M059J (cell line): ENCODE measurements around the gene GPR18. TPM values are rescaled to one million over a fixed set of nuclear protein-coding genes. Genes with fewer than 3 reads are reported as not detected.
"Not testable (repeated sequence)": the region's sequence is repeated elsewhere in the genome, so short reads cannot be mapped to it uniquely, and the experiment has no call there.

Experiments
- DNase-seq: peaks from one replicate; pipeline ENCODE4 v3.0.0-alpha.2; 2012; ENCODE audit warnings: low read depth
- total RNA-seq: library from RNA; depleted of rRNA; stranded (reverse); fragments of >200 nt; shearing (Covaris generic); gene quantifications from 2 replicates; pipeline ENCODE4 v1.2.3, GENCODE V29; 2014

GPR18 gene
- total RNA-seq, 1 experiment from 2014 or later: not detected

DNA sequence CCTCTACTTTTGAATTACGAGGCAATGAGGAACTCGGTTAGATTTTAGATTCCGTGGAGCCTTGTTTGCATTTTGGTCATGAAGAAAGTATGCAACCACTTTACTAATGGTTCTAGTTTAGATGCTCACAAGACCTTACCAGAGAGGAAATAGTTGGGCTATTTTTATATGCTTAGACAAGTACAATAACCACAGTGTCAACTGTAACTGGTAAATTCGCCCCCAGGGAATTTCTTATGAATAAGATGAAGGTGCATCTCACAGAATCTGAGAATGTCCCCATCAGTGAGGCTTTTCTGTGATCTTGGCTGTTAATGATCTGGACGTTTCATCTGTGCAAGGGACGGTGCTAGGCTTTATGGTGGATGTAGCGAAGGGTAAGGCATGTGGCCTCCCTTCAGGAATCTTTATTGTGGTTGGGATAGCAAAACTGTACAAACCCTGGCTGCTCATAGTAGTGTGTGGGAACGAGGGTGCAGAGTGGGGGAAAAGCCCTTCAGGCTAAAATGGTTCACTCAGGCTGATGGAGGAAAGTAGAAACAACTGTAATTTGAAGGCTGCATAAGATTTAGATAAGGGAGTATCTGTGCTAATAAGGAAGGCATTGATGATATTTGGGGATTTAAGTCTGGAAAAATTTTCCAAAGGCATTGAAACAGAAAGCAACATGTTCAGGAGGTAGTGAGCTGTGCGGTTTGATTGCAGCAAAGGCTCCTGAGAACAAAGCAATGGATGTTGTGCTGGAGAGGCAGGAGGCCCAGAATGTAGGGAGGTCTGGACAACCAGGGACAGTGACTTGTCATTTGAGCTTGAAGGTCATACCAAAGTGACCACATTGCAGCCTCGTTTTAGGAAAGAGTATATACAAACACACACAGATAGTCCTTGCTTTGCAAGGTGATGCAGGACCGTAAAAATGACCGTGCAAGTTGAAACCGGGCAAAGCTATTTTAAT is 29.2 kb downstream of the GPR18 start:
- DNase-seq: peak; percentile 93

- DNase-seq: peak; percentile 27
These were observed 30.1 kb downstream of the GPR18 start for GRCh38 chr13:99227909-99228688.

- peak; percentile 36 for DNase-seq
These were observed 30.8 kb downstream of the GPR18 start for GRCh38 chr13:99227331-99227900.

DNA sequence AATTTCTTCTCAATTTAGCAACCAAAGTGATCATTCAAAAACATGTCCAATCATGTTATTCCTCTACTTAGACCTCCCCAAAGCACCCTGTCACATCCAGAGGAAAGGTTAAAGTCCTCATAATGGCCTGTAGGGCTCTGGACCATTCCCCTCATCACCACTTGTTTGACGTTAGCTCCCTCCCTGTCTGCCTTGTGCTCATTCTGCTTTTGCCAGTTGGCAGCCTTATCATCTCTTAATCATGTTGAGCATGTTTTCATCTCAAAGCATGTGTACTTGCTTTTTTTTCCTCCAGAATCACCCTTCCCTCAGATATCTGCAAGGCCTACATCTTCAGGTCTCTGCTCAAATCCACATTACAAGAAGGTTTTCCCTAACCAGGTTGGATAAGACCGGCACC is 31.7 kb downstream of the GPR18 start:
- DNase-seq: no peak

GRCh38 chr13:99225078-99225477 is 33.1 kb downstream of the GPR18 start:
- DNase-seq: no peak

DNA sequence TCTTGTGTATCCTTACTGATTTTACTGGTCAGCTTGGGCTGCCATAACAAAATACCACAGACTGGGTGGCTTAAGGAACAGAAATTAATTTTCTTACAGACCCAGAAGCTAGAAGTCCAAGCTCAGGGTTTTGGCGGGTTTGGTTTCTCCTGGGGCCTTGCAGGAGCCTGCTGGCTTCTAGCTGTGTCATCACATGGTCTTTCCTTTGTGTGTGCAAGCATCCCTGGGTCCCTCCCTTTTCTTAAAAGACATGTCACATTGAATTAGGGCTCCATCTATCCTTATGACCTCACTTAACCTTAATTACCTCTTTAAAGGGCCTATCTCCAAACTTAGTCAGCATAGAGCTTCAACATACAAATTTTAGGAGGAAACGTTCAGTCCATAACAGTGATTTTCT is 34.2 kb downstream of the GPR18 start:
- peak; percentile 9 for DNase-seq

GRCh38 chr13:99223587-99223986 is 34.6 kb downstream of the GPR18 start:
- no peak for DNase-seq

GRCh38 chr13:99221567-99222239 is 36.5 kb downstream of the GPR18 start:
- no peak for DNase-seq

DNA sequence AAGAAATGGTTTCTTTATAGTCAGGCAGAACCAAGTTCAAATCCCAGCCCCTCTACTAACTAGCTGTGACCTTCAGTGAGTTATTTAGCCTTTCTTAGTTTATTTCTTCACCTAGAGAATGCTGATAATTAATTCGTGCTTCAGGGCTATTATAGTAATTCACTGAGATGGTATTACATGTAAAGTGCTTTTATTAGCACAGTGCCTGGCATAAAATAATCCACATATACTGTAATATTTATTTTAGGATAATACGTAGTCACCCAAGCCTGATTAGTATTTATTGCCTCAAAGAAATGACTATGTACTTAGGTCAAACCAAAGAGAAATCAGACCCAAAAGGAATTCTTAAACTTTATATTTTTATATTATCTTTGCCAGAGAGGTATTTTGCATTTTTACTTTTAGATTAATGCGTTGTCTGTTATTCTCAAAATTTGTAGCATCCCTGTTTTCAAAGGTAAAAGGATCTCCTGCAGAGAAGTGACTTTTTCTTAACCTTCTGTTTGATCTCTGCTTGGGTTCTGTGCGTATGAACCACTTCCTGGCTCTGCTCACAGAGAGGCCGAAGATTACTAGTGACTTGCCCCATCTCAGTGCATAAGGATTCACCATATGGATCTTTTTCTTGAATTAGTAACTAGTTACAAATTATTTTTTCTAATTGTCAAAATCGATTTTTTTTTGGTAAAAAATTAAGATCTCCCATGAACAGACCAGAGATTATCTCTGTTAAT is 37.8 kb downstream of the GPR18 start:
- no peak for DNase-seq

- no peak for DNase-seq
These were observed 39.2 kb downstream of the GPR18 start for GRCh38 chr13:99218969-99219368.

DNA sequence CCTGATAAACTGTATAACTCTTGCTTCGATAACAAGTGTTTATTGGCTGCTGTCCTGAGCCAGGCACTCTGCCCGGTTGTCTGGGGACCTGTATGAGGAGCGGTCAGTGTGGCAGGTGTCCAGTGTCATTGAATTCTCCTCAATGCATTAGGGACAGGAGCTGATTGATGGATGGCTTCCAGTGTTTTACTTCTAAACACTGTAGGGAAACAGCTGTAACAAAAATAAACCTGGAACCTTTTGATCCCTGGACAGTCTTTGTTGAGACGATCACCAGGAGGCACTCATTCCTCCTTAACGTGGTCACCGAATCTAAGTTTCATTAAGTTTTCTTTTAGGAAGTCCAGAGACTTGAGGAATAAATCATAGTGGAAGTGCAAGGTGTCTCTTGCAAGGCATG is 39.6 kb downstream of the GPR18 start:
- DNase-seq: peak; percentile 13

DNA sequence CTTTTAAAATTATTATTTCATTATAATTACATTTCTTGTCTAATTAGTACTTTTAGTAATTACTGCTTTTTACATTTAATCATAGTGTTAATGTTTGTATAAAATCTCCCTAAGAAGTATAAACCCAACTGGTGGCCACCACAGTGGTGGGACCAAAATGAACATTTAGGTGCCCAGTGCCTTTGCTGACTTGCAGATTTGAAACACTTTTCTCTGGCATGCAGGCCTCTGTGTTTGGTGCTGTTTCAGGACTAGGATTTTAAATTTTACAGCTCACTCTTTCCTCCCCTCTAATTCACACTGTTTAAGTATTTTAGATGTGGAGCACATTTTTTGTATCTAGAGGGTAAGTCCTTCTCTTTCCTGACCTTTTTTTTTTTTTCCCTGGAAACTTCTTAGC is 40.1 kb downstream of the GPR18 start:
- no peak for DNase-seq

- no peak for DNase-seq
These were observed 40.6 kb downstream of the GPR18 start for GRCh38 chr13:99217461-99218110.

DNA sequence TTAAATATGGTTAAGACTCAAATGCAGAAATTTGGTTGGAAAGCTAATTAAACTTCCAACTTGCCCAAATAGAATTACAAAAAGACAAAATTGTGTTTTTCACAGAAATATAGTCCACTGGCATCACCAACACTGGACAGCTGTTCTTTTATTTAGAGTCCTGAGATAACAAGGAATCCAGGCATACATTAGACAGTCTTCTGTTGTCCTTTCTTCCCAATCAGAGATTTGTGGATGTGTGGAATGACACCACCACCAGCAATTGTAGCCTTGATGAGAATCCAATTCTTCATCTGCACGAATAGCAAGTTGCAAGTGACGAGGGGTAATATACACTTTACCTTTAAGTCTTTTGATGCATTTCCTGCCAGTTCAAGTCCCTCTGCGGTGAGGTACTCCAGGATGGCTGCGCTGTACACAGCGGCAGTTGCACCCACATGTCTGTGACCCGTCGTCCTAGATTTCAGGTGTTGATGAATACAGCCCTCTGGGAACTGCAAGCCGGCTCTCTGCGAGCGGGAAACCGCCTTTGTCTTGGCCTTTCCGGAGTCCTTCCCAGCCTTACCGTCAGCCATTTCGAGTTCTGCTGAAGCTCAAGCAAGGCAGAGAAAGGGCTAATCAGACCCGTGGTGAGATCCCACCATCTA is 42.9 kb downstream of the GPR18 start:
- DNase-seq: no peak

DNA sequence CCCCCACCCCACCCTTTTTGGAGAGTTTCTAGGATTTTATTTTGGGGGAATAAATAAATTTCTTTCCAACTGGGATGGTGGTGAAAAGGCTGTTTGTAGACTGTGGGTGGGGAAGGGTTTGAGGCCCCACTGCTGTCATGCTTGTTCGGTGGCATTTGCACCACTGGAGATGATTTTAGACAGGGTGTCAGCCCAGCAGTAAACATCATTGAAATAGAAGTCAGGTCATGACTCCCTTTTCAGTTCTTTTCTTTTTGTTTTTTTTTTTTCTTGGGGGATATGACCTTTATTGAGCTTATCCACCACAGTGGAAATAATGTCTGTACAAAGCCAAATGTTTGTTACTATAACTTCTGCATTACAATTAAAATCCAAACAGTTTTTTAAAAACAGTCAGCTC is 43.4 kb downstream of the GPR18 start:
- DNase-seq: no peak

- no peak for DNase-seq
These were observed 43.9 kb downstream of the GPR18 start for GRCh38 chr13:99214232-99214631.

GRCh38 chr13:99211421-99212035 is 46.7 kb downstream of the GPR18 start:
- no peak for DNase-seq

DNA sequence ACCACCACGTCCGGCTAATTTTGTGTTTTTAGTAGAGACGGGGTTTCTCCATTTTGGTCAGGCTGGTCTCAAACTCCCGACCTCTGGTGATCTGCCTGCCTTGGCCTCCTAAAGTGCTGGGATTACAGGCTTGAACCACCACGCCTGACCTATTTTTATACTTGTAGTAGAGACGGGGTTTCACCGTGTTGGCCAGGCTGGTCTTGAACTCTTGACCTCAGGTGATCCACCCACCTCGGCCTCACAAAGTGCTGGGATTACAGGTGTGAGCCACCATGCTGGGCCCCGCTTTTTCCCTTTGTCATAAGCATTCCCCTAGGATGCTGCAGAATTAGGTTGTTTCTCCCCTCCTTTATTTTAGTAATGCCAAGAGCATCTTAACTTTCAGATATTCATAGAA is 47.6 kb downstream of the GPR18 start:
- not testable (repeated sequence) for DNase-seq

DNA sequence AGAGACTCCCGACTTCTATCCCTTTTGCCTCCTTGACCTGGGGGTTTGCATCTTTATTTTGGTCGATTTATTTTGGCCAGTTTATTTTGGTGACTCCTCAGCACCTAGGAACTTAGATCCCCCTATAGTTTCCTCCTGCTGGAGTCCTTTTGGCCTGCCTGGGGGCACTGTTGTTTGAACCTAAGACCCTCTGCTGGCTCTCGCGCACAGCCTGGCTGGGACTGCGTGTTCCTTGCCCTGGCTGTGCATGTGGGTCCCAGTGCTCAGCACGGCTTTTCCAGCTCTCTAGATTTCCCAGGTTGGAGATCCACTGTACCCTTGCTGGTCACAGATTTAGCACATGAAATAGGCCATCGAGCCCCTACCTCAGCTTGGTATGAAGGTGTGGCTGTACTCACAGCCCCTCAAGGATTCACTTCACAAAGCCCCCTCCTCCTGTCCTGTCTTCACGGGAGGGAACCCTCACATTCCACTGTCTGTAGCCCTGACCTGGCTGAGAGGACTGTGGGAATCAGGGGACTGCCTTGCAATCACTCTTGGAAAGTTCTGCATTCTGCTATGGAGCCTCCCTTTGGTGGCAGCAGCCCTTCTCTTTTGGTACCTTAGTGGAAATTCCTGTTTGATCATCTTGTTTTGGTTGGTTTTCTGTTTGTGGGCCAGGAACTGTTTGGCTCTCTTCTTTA is 49.2 kb downstream of the GPR18 start:
- no peak for DNase-seq
